Tibial nerve (tissue), 3 donors: Measurements from ENCODE around the gene PRKG1.

ENCODE experiments used
- CTCF ChIP-seq, 5 experiments: fragments of 200-600 bp in 3 of 5; fragments of 450-650 bp in 2 of 5; sonication (generic) in 3 of 5; IDR thresholded peaks; one replicate each; pipeline ENCODE4 v1.5.1; 2016 to 2019; ENCODE audit warnings: antibody characterized with exemption in 5 of 5, mild to moderate bottlenecking in 3 of 5, moderate library complexity in 2 of 5
- POLR2A ChIP-seq, 2 donors: fragments of 450-650 bp; IDR thresholded peaks; one replicate each; pipeline ENCODE4 v1.6.1; 2017; ENCODE audit warnings: antibody characterized with exemption in 2 of 2, mild to moderate bottlenecking in 2 of 2, moderate library complexity in 2 of 2

- TF ChIP-seq CTCF (IDR thresholded peaks at IDR 0.05), result no peak
- TF ChIP-seq POLR2A (IDR thresholded peaks at IDR 0.05), result no peak
These were observed 71.1 kb downstream of the PRKG1 start for GRCh38 chr10:51145375-51145774.
